ENCODE measurements around the gene LY6G5B. TPM values are rescaled to one million over a fixed set of nuclear protein-coding genes. Genes with fewer than 3 reads are reported as not detected.

The LY6G5B gene
- total and polyA plus RNA-seq, 2 experiments from 2014 or later, result 7.9 to 8.4 TPM

GRCh38 chr6:31662124-31662723, 7.6 kb upstream of the LY6G5B start:
- DNase-seq (ENCODE audit: low spot score), result no peak
- Histone ChIP-seq H3K79me2 (replicated peaks; ENCODE audit: insufficient read depth) (peaks cover 54% of the 10 kb centered on the region), H3K9me2 (ENCODE audit: insufficient read depth) (no peaks in the 10 kb centered on the region), H3K4me2 (no peak overlapping the region), H3K27ac (ENCODE audit: low read depth) (no peak overlapping the region), H3K4me1 (ENCODE audit: insufficient read depth) (peaks cover 26% of the 10 kb centered on the region), H3K27me3 (ENCODE audit: insufficient read depth) (no peaks in the 10 kb centered on the region), H3K4me3 (no peak overlapping the region), H4K20me1 (replicated peaks; ENCODE audit: insufficient read depth) (peaks cover 4% of the 10 kb centered on the region), H2AFZ (no peak overlapping the region), H3K36me3 (ENCODE audit: insufficient read depth) (peaks cover 17% of the 10 kb centered on the region), H3F3A (replicated peaks; ENCODE audit: low read depth) (peaks cover 21% of the 10 kb centered on the region; the same call in 1 of the 2 replicates)
- H3K27me3 Mint-ChIP-seq (ENCODE audit: insufficient read depth, low read depth, poor library complexity), result peaks cover 30% of the 10 kb centered on the region
- H3K27ac Mint-ChIP-seq, result peak overlapping the region; percentile 82; the same call in 1 of the 2 replicates
- peaks cover 57% of the 10 kb centered on the region for H3K36me3 Mint-ChIP-seq (ENCODE audit: low read depth)
- H3K4me1 Mint-ChIP-seq, result peaks cover 47% of the 10 kb centered on the region
- ATAC-seq, result no peak
- peak overlapping the region; percentile 43; the same call in 1 of the 3 replicates for H3K4me3 Mint-ChIP-seq
- no peaks in the 10 kb centered on the region; the same call in 2 of the 3 replicates for H3K9me3 Mint-ChIP-seq
- TF ChIP-seq JUNB (IDR thresholded peaks at IDR 0.05; ENCODE audit: unreplicated experiment), result no peak
- no peak for TF ChIP-seq REST (IDR thresholded peaks at IDR 0.05; ENCODE audit: unreplicated experiment)
- TF ChIP-seq EZH2 (IDR thresholded peaks at IDR 0.05; ENCODE audit: low read depth, unreplicated experiment), result no peak
- no peak for TF ChIP-seq ETS1 (IDR thresholded peaks at IDR 0.05)
- no peak for TF ChIP-seq ZNF331 (CRISPR knock-in tag; IDR thresholded peaks at IDR 0.05; ENCODE audit: low read depth)

GRCh38 chr6:31663126-31663960, 6.4 kb upstream of the LY6G5B start:
- Histone ChIP-seq H4K20me1 (replicated peaks; ENCODE audit: insufficient read depth) (peaks cover 12% of the 10 kb centered on the region), H3K4me1 (ENCODE audit: insufficient read depth) (peaks cover 26% of the 10 kb centered on the region), H3K27ac (ENCODE audit: low read depth) (peak overlapping the region; percentile 94), H3K36me3 (ENCODE audit: insufficient read depth) (peaks cover 27% of the 10 kb centered on the region), H3K79me2 (replicated peaks; ENCODE audit: insufficient read depth) (peaks cover 60% of the 10 kb centered on the region), H2AFZ (no peak overlapping the region), H3K4me2 (peak overlapping the region; percentile 89), H3F3A (replicated peaks; ENCODE audit: low read depth) (peaks cover 21% of the 10 kb centered on the region; the same call in 1 of the 2 replicates), H3K4me3 (peak overlapping the region; percentile 97), H3K9me2 (ENCODE audit: insufficient read depth) (no peaks in the 10 kb centered on the region), H3K27me3 (ENCODE audit: insufficient read depth) (no peaks in the 10 kb centered on the region)
- Mint-ChIP-seq H3K36me3 (ENCODE audit: low read depth) (peaks cover 61% of the 10 kb centered on the region), H3K27ac (peak overlapping the region; percentile 98; the same call in 1 of the 2 replicates), H3K4me3 (peak overlapping the region; percentile 93), H3K27me3 (ENCODE audit: insufficient read depth, low read depth, poor library complexity) (peaks cover 30% of the 10 kb centered on the region), H3K4me1 (peaks cover 46% of the 10 kb centered on the region), H3K9me3 (no peaks in the 10 kb centered on the region; the same call in 2 of the 3 replicates)
- no peak for ATAC-seq
- no peak for DNase-seq (ENCODE audit: low spot score)
- no peak for TF ChIP-seq ZNF114 (CRISPR knock-in tag; IDR thresholded peaks at IDR 0.05)
- no peak for TF ChIP-seq STAT1 (IDR thresholded peaks at IDR 0.05; ENCODE audit: unreplicated experiment)
- TF ChIP-seq ETS1 (IDR thresholded peaks at IDR 0.05), result no peak
- no peak for TF ChIP-seq REST (IDR thresholded peaks at IDR 0.05; ENCODE audit: unreplicated experiment)
- no peak for TF ChIP-seq POLR2AphosphoS5 (IDR thresholded peaks at IDR 0.05; ENCODE audit: low read depth)

All from GM23338 (cell line).